Posterior vena cava (tissue), 2 donors: ENCODE measurements around the gene CYRIA. TPM values are rescaled to one million over a fixed set of nuclear protein-coding genes. Genes with fewer than 3 reads are reported as not detected.

ENCODE experiments used
- DNase-seq: peaks from one replicate; pipeline ENCODE4 v3.0.0-alpha.2; 2020; ENCODE audit warnings: low spot score
- intact Hi-C, 2 donors: fragments of 100-400 bp; cut with DNase I; formaldehyde crosslinking; loops; one replicate each; pipeline versions ENCODE4 v1.14.1 to v1.14.2; 2022 to 2023
- total RNA-seq, 2 donors: library from RNA; stranded (reverse); fragmentation: NEBNext Ultra II Directional; extraction: Animal tissue kit (Norgen Biotek cat#: 25700); gene quantifications; one replicate each; pipeline ENCODE4 v1.2.1, GENCODE V29; 2021
- donor health status: DM: yes; HTN: yes; CAD: no.
- donor health status: DM: yes; HTN: yes; CAD: no.

The CYRIA gene
- total RNA-seq, 2 donors from 2014 or later, result 22.3 to 23.5 TPM

DNA sequence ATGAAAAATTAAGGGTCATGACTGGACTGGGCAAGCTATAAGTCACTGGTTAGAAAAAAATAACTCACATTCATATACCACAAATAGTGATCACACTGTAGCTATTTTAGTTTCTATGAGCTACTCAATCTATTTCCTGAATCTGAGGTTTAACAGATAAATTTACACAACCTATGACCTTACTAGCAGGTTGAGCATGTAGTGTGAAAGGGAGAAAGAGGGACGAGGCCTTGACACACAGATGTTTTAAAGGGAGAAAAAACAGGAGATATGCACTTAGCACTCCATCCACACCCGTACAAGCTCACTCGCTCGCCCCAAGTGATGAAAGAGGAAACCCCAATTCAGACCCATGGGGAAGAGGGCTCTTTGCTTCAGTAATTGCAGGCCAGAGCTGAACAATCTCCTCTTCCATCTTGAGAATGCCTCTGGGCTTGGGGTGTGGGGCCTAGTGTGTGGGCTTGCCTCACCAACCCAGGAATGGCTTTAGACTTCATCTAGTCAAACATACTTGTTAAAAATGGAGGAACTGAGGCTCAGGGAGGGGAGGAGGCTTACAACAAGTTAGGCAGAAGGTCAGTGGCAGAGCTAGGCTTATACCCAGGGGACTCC lies 10.7 kb downstream of the CYRIA start:
- DNase-seq, result no peak
- intact Hi-C loops, result loop anchor here in 1 of 2 donors (10.0 kb wide), 1 partner anchor 70 kb away; no protein-coding TSS in a partner anchor

DNA sequence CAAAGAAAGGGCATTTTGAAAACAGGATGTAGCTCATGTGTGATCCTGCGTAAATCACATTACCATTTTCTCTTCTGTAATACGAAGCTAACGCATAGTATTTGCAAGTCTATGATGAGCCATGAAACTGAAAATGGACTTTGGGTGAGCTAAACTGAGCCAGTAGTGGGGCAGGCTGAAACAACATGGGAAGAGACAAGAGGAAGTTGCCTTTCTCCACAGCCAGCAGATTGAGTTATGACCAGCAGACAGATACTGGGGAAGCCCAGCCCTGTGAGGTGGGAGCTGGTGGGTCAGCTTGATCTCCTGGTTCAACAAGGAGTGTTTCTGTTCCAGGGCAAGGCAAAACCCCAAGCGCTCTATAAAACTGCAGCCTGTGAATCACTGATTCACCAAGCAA lies 11.8 kb downstream of the CYRIA start:
- intact Hi-C loops, result loop anchor here in 1 of 2 donors (10.0 kb wide), 1 partner anchor 71 kb away; no protein-coding TSS in a partner anchor
- DNase-seq, result no peak

DNA sequence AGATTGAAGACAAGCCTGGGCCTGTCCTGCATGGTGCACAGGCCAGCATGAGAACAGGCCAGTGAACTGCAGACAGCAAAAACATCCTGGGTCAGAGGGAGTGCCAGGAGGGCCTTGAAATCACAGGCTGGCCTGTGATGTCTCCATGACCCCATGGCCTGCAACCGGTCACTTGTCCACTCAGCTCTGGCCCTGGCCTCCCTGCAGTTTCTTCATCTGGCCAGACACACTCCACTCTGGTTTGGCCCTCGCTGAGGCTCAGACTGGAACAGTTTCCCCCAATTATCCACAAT lies 12.6 kb downstream of the CYRIA start:
- peak; percentile 90 for DNase-seq
- intact Hi-C loops, result loop anchor here in 1 of 2 donors (10.0 kb wide), 1 partner anchor 72 kb away; no protein-coding TSS in a partner anchor

DNA sequence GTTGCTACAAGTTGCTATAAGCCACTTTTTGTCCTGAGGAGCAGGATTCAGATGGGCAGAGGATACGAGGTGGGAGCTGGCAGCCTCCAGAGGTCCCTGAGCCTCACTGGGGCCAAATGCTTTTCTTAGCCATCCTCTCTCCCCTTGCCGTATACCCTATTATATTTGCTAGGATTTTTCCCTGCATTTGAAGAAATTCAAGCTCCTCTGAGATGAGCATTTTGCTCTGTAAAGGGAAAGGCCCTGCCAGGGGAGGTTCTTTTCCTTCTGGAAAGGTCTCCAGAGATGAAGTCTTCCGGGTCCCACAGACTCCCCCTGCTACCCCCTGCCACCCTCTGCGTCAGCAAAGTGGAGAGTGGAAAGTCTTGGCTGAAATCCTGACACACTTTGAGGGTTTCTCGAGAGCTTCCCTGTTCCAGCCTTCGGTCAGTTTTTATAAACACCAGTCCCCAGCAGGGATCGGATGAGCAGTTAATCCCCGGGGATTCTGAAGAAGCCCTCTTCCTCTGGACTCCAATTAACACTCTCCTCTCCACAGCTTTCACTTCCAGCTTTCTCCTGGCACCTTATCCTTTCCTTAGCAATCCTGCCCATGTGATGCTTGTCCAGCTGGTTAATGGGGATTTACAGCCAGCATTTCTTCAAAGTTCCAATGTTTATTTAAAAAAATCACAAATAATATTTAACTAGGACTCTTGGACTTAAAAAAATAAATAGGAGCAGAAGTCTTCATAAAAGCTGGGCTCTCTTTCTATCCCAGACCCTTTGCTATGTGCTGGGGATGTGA lies 13.1 kb downstream of the CYRIA start:
- DNase-seq, result no peak
- intact Hi-C loops, result loop anchor here in 1 of 2 donors (10.0 kb wide), 1 partner anchor 72 kb away; no protein-coding TSS in a partner anchor

DNA sequence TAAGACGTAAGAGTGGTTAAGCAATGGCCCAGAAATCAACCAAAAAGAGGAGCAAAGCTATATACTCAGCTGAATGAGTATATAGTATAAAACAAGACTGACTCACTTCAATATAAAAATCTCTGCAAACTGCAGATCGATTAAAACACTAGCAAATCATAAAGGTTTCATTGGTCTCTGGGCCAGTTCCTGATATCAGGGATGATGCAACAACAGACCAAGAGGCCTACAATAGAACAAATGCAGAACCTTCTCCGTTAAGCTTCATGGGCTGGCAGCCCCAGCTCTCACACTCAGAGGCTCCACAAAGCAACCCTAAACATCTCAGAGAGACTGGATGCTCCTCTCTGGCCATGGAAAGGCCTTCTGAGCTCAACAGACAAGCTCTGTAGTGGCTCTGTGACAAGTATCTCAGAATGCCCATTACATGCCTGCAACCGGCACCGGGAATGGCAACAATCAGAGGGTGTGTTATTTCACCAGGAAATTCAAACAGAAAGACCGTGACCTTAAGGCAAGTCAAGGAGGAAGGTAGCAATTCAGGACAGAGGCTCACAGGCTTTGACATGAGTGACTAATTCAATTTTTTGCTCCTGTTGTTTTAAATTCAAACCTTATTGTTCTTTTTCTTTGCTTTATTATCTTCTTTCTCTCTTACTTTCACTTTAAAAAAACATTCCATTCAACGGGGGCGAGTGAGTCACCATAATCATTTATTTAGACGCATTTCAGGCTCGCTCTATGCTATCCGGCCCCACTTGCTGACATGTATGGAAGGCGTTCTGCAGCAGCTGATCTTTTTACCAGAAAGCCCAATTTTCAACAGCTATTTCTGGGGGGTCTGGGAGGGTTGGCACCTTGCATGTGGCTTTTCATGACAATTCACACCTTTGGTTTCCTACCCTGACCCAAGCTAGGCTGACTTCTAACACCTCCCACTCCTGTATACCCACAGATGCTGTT lies 15.1 kb downstream of the CYRIA start:
- intact Hi-C loops, result loop anchor here in 1 of 2 donors (10.0 kb wide), 1 partner anchor 74 kb away; no protein-coding TSS in a partner anchor

DNA sequence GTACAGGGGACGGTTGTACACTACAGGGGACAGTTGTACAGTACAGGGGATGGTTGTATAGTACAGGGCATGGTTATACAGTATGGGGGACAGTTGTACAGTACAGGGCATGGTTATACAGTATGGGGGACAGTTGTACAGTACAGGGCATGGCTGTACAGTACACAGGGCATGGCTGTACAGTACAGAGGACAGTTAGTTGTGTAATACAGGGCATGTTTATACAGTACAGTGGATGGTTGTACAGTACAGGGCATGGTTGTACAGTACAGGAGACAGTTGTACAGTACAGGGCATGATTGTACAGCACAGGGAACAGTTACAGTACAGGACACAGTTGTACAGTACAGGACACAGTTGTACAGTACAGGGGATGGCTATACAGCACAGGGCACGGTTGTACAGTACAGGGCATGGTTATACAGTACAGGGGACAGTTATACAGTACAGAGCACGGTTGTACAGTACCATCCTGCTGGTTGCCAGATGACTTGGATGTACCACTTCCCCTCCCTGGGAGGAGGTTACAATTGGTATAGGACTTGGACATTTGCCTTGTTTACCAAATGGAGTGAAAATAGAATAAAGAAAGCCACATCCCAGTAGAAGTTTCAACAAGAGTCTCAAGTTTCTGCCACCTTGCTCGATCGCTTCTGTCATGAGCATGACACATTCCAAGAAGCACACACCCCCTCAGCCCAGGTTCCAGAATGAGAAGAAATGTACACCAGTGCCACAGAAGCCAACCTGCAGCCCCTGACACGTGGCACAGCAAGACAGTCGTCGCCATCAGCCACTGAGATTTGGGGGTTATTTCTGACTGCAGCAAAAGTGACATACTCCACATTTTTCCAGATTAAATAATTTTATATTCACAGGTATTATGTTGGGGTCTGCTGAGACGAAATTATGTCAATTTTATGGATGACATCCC lies 16.0 kb downstream of the CYRIA start:
- intact Hi-C loops, result loop anchor here (5.0 to 10.0 kb wide), 2 partner anchors 75 to 1248 kb away; no protein-coding TSS in a partner anchor

More for the DNA sequence above, 15.1 kb downstream of the CYRIA start:
- no peak for DNase-seq

DNA sequence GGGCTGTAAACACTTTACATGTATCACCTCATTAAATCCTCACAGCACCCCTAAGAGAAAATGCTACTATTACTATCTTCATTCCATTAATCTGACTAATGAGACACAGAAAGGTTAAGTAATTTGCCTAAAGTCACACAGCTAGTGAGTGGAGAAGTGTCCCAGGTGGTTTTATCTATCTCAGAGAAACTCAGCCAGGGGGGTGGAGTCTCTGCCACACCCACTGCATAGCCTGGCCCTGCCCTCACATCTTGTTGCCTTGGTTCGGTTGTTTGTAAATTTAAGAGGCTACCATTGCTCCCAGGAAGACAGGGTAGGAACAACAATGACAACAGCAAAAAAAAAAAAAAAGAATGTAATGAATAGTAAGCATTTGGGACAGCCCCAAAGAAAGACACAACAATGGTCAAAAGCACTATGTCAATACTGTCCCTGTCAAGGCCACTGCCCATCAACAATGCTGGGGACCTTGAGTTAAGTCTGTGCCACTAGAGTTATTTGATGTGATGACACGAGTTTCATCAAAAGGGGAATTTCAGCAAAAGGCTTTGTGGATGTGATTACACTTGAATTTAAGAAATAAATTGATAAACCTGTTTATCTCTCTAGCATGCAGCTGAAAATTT lies 17.5 kb downstream of the CYRIA start:
- DNase-seq, result no peak
- intact Hi-C loops, result loop anchor here in 1 of 2 donors (5.0 kb wide), 1 partner anchor 1249 kb away; no protein-coding TSS in a partner anchor

More for the DNA sequence above, 16.0 kb downstream of the CYRIA start:
- no peak for DNase-seq

DNA sequence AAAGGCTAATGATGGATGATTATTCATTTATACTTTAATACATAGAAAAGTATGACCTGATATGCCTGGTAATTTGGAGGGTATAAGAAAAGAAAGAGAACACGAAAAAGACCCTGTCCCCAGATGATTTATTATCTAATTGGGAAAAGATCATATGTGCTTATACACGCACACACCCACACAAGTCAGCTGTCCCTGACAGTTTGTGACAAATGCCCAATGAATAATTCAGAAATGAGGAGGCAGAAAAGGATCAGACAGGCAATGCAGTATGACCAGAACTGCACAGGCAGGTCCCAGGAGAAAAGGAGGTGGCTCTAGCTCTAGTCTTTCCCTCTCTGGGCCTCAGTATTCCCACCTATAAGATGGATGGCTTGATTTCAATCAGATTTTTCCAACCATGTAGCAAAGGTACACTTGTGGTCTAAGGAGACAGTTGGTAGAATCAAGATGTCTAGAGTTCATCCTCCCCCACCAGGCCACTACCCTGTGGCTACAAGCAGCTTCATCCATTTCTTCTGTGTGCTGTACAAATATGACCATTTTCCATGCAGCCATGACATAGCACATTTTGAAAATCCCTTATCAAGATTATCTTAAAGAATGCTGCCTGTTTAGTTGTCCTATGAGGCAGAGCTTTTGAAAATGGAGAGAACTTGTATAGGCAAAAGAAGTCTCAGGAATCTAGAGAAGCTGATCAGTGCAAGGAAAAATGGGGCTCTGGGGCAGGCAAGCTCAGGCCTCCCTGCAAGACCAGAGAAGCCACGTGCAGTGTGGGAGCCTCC lies 19.7 kb downstream of the CYRIA start:
- DNase-seq, result no peak
- intact Hi-C loops, result loop anchor here in 1 of 2 donors (5.0 kb wide), 1 partner anchor 1251 kb away; no protein-coding TSS in a partner anchor

DNA sequence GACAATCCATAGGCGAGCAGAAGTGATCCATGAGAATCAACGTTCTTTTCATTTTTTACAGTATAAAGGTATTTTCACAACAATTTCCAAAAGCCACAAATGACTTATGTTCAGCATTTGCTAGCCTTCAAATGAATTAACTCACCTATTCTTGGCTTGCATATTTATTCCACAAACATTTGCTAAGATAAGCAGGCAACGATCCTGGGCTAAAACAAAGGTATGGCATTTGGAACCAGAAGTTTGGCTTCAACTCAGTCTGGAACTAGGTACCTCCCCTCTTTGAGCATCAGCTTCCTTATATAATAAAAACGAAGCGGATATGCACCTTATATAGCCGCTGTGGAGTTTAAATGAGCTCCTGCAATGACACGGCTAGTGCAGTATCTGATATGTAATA lies 20.5 kb downstream of the CYRIA start:
- no peak for DNase-seq
- intact Hi-C loops, result loop anchor here in 1 of 2 donors (5.0 kb wide), 1 partner anchor 1252 kb away; no protein-coding TSS in a partner anchor

DNA sequence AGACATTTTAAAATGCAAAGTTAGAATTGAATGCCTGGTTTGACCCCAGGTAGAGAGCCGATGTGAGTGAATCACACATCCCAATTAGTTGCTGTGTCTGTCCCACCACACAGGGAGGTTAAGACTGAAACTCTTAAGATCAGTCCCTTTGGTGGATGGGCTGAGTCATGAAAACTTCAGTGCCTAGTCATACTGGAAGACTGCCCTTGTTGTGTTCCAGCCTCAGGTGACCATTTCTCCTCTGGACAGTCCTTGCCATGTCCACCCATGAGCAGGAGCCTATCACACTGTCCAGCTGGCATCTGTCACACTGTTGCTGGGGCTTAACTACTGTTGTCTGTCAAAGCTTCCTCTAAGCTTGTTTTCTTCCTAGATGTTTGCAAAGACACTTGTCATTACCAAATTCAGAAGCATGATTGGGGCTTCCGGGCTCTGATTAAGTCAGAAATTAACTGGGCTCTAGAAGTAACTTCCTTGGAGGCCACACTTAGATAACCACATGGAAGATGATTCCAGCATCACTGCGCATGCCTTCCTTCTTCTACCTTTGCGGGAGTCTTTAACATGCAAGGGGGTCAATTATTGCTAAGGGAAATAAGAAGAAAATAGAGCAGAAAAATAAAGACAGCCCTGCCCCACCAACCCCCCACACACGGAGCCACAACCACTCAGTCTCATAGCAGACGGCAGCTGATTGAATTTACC lies 21.3 kb downstream of the CYRIA start:
- intact Hi-C loops, result no loop called here
- no peak for DNase-seq

DNA sequence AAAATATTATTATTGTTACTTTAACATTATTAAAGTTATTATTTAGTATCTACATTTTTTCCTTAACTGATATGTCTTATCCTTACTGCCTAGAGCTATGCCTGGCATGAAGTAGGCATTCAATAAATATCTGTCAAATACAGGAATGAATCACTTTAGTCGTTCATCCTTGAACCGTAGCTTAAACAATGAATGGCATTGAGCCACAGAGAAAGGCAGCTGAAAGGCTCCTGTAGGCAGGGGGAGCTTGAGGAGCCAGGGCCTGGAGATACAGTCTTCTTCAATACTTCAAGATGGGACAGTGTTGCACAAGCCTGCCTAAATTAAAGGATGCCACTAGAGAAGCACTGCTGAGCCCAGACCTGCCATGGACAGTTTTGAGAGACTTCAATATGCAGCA lies 22.5 kb downstream of the CYRIA start:
- intact Hi-C loops, result no loop called here
- no peak for DNase-seq

DNA sequence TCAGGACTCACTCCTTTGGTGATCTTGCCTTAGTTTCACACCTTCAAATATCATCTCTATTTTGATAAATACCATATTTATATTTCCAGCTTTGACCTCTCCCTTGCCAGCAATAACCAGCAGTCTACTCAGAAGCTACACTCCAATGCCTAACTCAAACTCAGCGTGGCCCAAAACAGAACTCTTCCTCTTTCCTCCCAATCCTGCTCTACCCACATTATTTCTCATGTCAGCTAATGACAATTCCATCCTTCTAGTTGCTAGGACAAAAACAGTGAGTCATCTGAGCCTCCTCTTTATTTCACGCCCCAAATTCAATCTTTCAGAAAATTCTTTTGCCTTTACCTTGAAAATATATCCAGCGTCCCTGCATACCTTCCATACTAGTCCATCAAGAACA lies 23.5 kb downstream of the CYRIA start:
- DNase-seq, result no peak
- intact Hi-C loops, result no loop called here

DNA sequence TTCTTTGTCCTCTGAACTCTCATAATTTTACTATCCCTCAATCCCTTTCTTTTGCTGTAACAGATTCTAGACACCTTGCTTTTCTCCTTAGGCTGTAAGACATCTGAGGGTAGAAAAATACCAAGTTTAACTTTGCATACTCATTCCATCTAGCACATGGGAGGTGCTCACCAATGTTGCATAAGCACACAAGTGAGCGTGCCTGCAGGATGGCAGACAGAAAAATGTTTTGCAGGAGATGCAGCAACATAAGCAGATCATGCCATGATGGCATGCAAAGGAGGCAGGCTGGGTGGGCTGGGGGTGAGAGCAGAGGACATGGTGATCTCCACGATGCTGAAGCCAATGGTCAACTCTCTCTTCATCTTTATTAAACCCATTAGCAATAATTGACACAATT lies 24.1 kb downstream of the CYRIA start:
- intact Hi-C loops, result no loop called here
- no peak for DNase-seq

DNA sequence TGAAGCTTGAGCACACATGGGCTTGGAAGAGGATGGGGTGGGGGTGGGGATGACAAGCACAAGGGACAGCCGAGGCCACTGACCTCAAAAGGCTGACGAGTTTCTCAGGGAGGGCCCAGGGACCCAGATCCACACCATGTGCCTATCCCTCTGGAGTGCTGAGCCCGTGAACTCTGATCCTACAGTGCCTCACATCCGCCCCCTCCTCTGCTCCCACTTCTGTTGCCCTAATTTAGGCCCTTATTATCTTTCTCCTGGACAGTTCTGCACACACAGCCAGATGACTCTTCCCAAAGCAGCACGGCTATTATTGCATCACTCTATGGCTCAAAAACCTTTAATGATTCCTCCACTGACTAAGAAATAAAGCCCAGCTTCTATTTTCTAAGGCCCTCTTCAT lies 24.8 kb downstream of the CYRIA start:
- intact Hi-C loops, result no loop called here
- no peak for DNase-seq

DNA sequence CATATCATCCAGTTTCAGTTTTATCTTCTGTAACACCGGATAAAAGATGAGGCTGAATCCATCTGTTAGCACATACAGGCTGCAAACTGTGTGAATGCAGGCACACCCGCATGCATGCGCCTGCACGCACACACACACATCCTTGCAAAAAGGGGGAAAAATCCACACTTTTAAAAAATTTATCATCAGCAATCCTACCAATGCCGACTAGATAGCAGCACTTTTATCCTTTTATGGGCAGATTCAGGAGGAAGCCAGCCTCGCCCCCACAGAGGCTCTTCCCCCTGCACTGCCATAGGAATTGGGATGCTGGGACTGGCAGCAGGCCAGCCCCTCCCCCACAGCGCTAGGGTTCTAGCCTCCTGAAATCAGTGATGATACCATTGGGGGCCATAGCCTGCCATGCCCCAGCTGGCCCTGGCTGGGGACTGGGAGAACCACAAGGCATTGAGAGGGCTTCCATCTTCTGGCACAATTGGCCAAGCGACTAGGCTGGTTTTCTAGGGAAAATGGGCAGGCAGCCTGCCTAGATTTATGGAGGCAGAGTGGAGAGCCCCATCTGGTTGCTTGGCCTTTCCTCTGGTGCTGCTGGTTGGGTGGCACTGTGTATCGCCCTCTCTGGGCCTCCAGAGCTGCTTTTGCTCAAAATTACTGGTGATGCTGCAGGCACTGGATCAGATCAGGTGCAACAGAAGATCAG lies 25.5 kb downstream of the CYRIA start:
- DNase-seq, result no peak
- intact Hi-C loops, result no loop called here

DNA sequence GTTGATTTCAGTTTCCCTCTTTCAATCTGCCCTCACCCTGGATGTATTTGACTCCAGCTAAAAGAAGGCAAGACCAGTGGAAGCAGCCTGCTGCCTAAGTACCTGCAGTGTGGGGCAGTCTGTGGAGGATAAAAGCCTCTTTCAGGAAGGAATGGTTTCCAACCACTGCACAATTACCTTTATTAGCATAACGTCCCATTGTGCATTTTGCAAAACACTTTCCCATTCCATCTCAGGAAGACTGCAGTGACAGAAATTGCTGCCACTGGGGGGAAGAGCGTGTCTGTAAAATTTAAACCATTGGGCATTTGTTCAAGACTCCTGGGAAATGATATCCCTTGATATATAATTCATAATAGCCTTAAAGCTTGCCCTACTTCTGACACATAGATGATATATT lies 26.2 kb downstream of the CYRIA start:
- no peak for DNase-seq
- intact Hi-C loops, result loop anchor here in 1 of 2 donors (5.0 kb wide), 1 partner anchor 528 kb away; no protein-coding TSS in a partner anchor
